CD4-positive, alpha-beta T cell (primary cell): ENCODE results near the gene OPRL1. TPM values are rescaled to one million over a fixed set of nuclear protein-coding genes. Genes with fewer than 3 reads are reported as not detected.

Source experiments
- ATAC-seq: fragments of 200-7000 bp; cut with Tn5 transposase; one replicate; pipeline ENCODE4 v1.10.0; 2022; ENCODE audit warnings: mild to moderate bottlenecking; ENCODE audit not compliant: poor library complexity
- CTCF ChIA-PET: fragments of 350-600 bp; sonication (Branson Sonifier 250); formaldehyde crosslinking; loops from one replicate; lab custom pipeline; 2021; ENCODE audit warnings: antibody characterized with exemption, inconsistent platforms; lab: Charles Lee
- POLR2A ChIA-PET: fragments of 350-600 bp; sonication (Branson Sonifier 250); formaldehyde crosslinking; loops from one replicate; lab custom pipeline; 2021; ENCODE audit warnings: antibody characterized with exemption, inconsistent platforms; lab: Charles Lee
- DNase-seq, 14 experiments: peaks; one replicate each; pipeline ENCODE4 v3.0.0-alpha.2; 2013 to 2020; ENCODE audit warnings: mixed read lengths in 2 of 14
- H3K27ac ChIP-seq, 2 donors: one replicate each; pipeline versions ENCODE4 v1.5.1 to v1.7.0; 2013; ENCODE audit warnings: low read length in 2 of 2, low read depth in 1 of 2, mild to moderate bottlenecking in 1 of 2
- H3K27me3 ChIP-seq, 2 experiments: 1 replicate in 1 of 2; 2 replicates in 1 of 2; pipeline versions ENCODE4 v1.6.1 to v1.7.0; 2013; ENCODE audit warnings: low read length in 2 of 2, control low read depth in 1 of 2, mild to moderate bottlenecking in 1 of 2, moderate library complexity in 1 of 2; ENCODE audit not compliant: insufficient read depth in 2 of 2, control insufficient read depth in 1 of 2
- H3K36me3 ChIP-seq: one replicate; pipeline ENCODE4 v1.6.1; 2013; ENCODE audit warnings: low read length, control low read depth; ENCODE audit not compliant: insufficient read depth
- H3K4me1 ChIP-seq: one replicate; pipeline ENCODE4 v1.6.1; 2013; ENCODE audit warnings: low read length, control low read depth; ENCODE audit not compliant: insufficient read depth
- H3K4me3 ChIP-seq: one replicate; pipeline ENCODE4 v1.5.1; 2013; ENCODE audit warnings: mild to moderate bottlenecking, low read length, moderate library complexity
- H3K9me3 ChIP-seq, 2 experiments: 1 replicate in 1 of 2; 2 replicates in 1 of 2; pipeline versions ENCODE4 v1.6.1 to v1.7.0; 2013; ENCODE audit warnings: low read length in 2 of 2, mild to moderate bottlenecking in 2 of 2, control low read depth in 1 of 2, moderate library complexity in 1 of 2; ENCODE audit not compliant: control insufficient read depth in 1 of 2, insufficient read depth in 1 of 2
- H3K27ac Mint-ChIP-seq: one replicate; pipeline ENCODE4 v1.8.0; 2020; ENCODE audit warnings: mixed read lengths
- H3K27me3 Mint-ChIP-seq: one replicate; pipeline ENCODE4 v1.8.0; 2021; ENCODE audit warnings: mixed read lengths
- H3K36me3 Mint-ChIP-seq: one replicate; pipeline ENCODE4 v1.8.0; 2021; ENCODE audit warnings: low read depth, mixed read lengths
- H3K4me1 Mint-ChIP-seq: one replicate; pipeline ENCODE4 v1.8.0; 2021; ENCODE audit warnings: low read depth, mixed read lengths
- H3K4me3 Mint-ChIP-seq: one replicate; pipeline ENCODE4 v1.8.0; 2020; ENCODE audit warnings: mild to moderate bottlenecking, mixed read lengths
- H3K9me3 Mint-ChIP-seq: one replicate; pipeline ENCODE4 v1.8.0; 2020; ENCODE audit warnings: mixed read lengths
- CTCF ChIP-seq: fragments of 200-600 bp; IDR thresholded peaks from one replicate; pipeline ENCODE4 v1.8.0; 2022; ENCODE audit warnings: antibody characterized with exemption, mild to moderate bottlenecking
- intact Hi-C, 2 experiments: fragments of 100-400 bp; cut with DNase I in 1 of 2; cut with micrococcal nuclease in 1 of 2; formaldehyde crosslinking; loops; one replicate each; pipeline versions ENCODE4 v1.15.1 to v1.9.0; 2023 to 2025; cut with DNase I, micrococcal nuclease
- total RNA-seq, 174 experiments: library from RNA in 2 of 174; stranded (reverse) in 2 of 174; gene quantifications; one replicate each; pipeline ENCODE4 v1.2.3 and lab custom pipeline; 2021 to 2026

OPRL1 gene
- total RNA-seq, 2 experiments from 2014 or later = 1.0 to 1.2 TPM

- Histone ChIP-seq H3K9me3 (no peaks in the 10 kb centered on the region), H3K27ac (no peak overlapping the region), H3K27me3 (peaks cover 0 to under 1% of the 10 kb centered on the region in 2 experiments), H3K4me1 (peaks cover 14% of the 10 kb centered on the region), H3K36me3 (peaks cover 6% of the 10 kb centered on the region), H3K4me3 (no peak overlapping the region)
- no peak for ATAC-seq
- no peak for TF ChIP-seq CTCF
- Mint-ChIP-seq H3K4me1 (peaks cover 16% of the 10 kb centered on the region), H3K36me3 (peaks cover 5% of the 10 kb centered on the region), H3K9me3 (no peaks in the 10 kb centered on the region), H3K27ac (no peak overlapping the region), H3K27me3 (peaks cover 7% of the 10 kb centered on the region), H3K4me3 (no peak overlapping the region)
- intact Hi-C loops = no loop called here
- DNase-seq = no peak
- ChIA-PET CTCF (no interaction called here), POLR2A (no interaction called here)
Measured at GRCh38 chr20:64095927-64096326, 16.0 kb downstream of the OPRL1 start.

DNA sequence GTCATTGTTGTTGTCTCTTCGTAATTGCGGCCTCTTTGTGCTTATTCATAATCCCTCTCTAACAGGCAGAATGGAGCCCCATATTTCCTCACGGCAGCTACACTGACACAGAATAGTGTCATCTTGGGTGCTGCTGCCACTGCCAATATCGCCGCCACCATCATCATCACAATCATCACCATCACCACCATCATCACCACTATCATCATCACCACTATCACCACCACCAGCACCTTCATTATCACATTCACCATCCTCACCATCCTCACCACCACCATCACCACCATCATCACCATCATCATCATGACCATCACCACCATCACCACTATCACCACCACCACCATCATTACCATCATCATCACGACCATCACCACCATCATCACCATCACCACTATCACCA, 16.7 kb downstream of the OPRL1 start:
- H3K27me3 ChIP-seq = peaks cover 5 to 6% of the 10 kb centered on the region in 2 experiments
- no peak overlapping the region for H3K27ac Mint-ChIP-seq
- no peak overlapping the region for H3K4me3 Mint-ChIP-seq
- no peak for ATAC-seq
- peaks cover 16% of the 10 kb centered on the region for H3K4me1 ChIP-seq
- H3K4me3 ChIP-seq = no peak overlapping the region
- intact Hi-C loops = no loop called here
- no peak overlapping the region for H3K27ac ChIP-seq
- H3K9me3 Mint-ChIP-seq = no peaks in the 10 kb centered on the region
- no peak for DNase-seq
- peaks cover 6% of the 10 kb centered on the region for H3K36me3 ChIP-seq
- CTCF ChIA-PET = no interaction called here
- peaks cover 5% of the 10 kb centered on the region for H3K36me3 Mint-ChIP-seq
- peaks cover 23% of the 10 kb centered on the region for H3K4me1 Mint-ChIP-seq
- peaks cover 13% of the 10 kb centered on the region for H3K27me3 Mint-ChIP-seq
- TF ChIP-seq CTCF = no peak
- H3K9me3 ChIP-seq = no peaks in the 10 kb centered on the region
- POLR2A ChIA-PET = no interaction called here

DNA sequence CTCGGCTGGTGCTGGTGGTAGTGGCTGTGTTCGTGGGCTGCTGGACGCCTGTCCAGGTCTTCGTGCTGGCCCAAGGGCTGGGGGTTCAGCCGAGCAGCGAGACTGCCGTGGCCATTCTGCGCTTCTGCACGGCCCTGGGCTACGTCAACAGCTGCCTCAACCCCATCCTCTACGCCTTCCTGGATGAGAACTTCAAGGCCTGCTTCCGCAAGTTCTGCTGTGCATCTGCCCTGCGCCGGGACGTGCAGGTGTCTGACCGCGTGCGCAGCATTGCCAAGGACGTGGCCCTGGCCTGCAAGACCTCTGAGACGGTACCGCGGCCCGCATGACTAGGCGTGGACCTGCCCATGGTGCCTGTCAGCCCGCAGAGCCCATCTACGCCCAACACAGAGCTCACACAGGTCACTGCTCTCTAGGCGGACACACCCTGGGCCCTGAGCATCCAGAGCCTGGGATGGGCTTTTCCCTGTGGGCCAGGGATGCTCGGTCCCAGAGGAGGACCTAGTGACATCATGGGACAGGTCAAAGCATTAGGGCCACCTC, 18.7 kb downstream of the OPRL1 start:
- no peak for DNase-seq
- POLR2A ChIA-PET = no interaction called here
- peaks cover 31% of the 10 kb centered on the region for H3K4me1 ChIP-seq
- CTCF ChIA-PET = no interaction called here
- no peaks in the 10 kb centered on the region for H3K9me3 ChIP-seq
- peaks cover 24% of the 10 kb centered on the region for H3K4me1 Mint-ChIP-seq
- H3K27ac ChIP-seq = no peak overlapping the region
- peaks cover 22% of the 10 kb centered on the region for H3K27me3 Mint-ChIP-seq
- peaks cover 5% of the 10 kb centered on the region for H3K36me3 Mint-ChIP-seq
- H3K27me3 ChIP-seq = peaks cover 21 to 22% of the 10 kb centered on the region in 2 experiments
- no peak overlapping the region for H3K4me3 ChIP-seq
- peaks cover 6% of the 10 kb centered on the region for H3K36me3 ChIP-seq
- no peak overlapping the region for H3K4me3 Mint-ChIP-seq
- ATAC-seq = no peak
- H3K9me3 Mint-ChIP-seq = no peaks in the 10 kb centered on the region
- no peak overlapping the region for H3K27ac Mint-ChIP-seq
- intact Hi-C loops = no loop called here
- TF ChIP-seq CTCF = no peak
